HCEC 1CT (cell line): ENCODE results near the gene DYNC1H1.

Experiments
- DNase-seq: peaks from one replicate; pipeline ENCODE4 v3.0.0-alpha.2; 2017

Gene DYNC1H1

DNA sequence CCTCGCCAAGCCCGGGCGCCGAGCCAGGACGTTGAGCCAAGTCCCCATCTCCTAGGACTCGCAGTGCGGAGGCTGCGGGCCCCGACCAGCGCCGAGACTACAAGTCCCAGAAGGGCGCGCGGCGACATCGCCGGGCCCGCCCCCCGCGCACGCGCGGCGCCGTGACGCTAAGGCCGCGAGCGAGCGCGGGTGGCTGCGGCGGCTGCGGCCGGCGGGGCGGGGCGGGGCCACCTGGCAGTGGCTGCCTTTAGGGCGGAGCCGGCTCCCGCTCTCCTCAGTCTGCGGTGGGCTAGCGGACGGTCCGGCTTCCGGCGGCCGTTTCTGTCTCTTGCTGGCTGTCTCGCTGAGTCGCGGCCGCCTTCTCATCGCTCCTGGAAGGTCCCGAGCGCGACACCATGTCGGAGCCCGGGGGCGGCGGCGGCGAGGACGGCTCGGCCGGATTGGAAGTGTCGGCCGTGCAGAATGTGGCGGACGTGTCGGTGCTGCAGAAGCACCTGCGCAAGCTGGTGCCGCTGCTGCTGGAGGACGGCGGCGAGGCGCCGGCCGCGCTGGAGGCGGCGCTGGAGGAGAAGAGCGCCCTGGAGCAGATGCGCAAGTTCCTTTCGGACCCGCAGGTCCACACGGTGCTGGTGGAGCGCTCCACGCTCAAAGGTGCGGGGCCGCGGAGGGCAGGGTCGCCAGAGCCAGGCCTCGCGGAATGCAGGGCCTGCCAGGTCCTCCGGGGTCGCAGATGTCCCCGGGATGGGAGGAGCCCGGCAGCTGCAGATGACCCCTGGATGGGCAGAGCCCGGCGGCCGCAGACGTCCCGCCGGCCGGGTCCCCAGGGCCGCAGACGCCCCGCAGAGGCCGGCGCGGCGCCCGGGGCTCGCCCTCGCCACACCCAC is at the start of gene DYNC1H1:
DYNC1H1 (plus strand) TSS at position 277 of the 884 bp plus-strand sequence; CDS start at position 396, 119 bp downstream.
- DNase-seq: peak; percentile 91

- no peak for DNase-seq
Measured at GRCh38 chr14:101915871-101916815, 48.2 kb upstream of the DYNC1H1 start.

GRCh38 chr14:101916816-101917412 is 47.5 kb upstream of the DYNC1H1 start:
- DNase-seq: no peak

GRCh38 chr14:101917413-101918017 is 46.9 kb upstream of the DYNC1H1 start:
- DNase-seq: no peak

DNA sequence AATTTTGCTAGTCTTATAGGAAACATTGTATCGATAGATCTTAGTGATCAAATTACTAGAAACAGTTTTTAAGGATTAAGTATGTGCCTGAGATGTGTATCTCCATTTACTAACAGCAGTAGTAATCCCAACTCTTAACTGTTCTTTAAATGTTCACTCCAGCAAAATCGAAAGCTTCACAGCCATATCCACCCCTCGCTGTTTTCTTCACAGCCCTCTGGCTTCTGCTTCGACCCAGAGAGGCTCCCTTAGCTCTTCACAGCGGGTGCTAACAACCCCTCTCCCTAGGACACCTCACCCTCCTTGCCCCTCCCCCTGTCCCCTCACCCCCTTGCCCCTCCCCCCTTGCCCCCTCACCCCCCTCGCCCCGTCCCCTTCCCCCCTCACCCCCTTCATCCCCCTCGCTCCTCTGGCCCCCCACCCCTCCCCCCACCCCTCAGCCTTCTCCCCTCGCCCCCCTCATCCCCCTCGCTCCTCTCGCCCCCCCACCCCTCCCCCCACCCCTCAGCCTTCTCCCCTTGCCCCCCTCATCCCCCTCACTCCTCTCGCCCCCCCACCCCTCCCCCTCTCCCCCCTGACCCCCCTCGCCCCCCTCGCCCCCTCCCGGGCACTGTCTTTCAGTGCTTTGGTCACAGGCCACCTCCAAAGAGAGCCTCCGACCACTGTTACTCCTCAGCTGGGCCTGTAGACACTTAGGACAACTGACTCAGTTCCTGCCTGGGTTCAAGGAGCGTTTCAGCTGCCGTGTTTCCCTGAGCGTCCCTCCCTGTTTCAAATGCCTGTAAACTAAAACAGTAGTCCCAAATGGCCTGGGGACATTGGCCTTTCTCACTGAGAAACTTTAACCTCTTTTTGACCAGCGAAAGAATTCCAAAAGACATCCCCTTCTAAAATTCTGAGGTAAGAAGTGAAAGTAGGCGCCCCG is 46.0 kb upstream of the DYNC1H1 start:
- no peak for DNase-seq

DNA sequence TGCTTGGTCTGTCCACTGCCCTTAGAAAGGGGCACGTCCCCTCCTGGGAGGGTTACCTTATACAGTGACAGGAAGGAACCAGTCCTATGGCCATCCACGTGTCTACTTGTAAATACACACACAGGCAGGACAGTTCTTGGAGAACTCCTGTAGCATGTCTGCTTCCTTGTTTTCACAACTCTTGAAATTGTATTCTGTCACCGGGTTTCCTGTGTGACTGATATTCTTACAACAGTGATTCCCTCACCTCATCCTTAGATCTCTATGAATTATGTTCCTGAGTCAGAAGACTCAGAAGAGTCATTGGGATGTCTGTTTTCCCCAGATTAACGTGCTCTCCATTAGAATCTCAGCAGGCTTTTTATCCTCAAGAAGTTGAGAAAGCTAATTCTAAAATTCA is 44.1 kb upstream of the DYNC1H1 start:
- no peak for DNase-seq

GRCh38 chr14:101922866-101923265 is 41.5 kb upstream of the DYNC1H1 start:
- no peak for DNase-seq

DNA sequence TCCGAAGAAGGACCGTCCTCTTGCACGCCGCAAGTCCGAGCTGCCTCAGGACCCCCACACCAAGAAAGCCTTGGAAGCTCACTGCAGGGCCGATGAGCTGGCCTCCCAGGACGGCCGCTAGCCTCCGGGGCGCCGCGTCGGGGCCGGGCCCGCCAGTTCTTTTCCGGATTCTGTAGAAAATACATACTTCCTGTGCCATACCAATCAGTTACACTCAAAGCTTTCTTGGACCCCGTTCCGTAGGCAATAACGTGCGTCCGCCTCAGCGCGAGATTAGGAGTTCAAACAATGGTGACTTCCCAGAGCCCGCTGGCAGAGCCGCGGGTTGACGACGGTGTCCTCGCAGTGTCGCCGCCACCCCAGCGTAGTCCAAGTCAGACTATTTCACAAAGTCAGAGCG is 39.2 kb upstream of the DYNC1H1 start:
- no peak for DNase-seq

- no peak for DNase-seq
Measured at GRCh38 chr14:101926085-101926484, 38.3 kb upstream of the DYNC1H1 start.

- no peak for DNase-seq
Measured at GRCh38 chr14:101926620-101927019, 37.8 kb upstream of the DYNC1H1 start.

GRCh38 chr14:101927859-101928258 is 36.5 kb upstream of the DYNC1H1 start:
- DNase-seq: peak; percentile 98

GRCh38 chr14:101928415-101928841 is 35.9 kb upstream of the DYNC1H1 start:
- DNase-seq: no peak

GRCh38 chr14:101929096-101929495 is 35.3 kb upstream of the DYNC1H1 start:
- no peak for DNase-seq

DNA sequence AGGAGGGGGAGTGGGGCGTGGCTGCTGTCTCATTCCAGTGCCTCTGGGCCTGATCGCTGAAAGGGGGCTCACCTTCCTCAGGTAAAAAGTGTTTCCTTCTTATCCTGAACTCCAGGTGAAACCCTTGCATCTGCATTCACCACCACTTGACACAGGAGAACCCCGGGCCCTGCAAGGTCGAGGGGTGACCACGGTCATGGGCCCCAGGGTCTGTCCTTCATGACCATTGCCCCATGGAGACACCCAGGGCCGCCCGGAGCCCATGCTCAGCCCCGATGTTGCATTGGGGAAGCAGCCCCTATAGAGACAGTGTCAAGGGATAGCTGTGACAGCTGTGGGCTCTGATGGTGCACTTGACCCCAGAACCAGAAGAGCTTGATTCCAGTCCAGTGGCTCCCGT is 34.4 kb upstream of the DYNC1H1 start:
- DNase-seq: no peak

GRCh38 chr14:101932673-101933072 is 31.7 kb upstream of the DYNC1H1 start:
- no peak for DNase-seq

DNA sequence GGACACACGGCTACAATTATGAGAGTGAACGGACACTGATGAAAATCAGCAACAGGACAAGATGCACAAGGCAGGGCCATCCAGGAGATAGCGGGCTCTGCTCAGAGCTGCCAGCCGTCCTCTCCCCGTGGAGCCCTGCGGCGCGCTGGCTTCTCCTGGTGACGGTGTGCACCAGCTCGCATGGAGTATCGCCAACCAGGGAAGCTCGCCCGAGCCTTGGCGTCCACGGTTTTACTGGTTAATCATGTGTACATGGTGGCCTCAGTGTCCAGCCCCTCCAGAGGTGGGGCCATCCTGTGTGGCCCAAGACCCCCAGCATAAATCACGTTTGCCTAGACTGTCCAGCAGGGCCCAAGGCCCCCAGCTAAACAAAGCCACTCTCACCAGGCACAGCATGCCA is 31.2 kb upstream of the DYNC1H1 start:
- no peak for DNase-seq

DNA sequence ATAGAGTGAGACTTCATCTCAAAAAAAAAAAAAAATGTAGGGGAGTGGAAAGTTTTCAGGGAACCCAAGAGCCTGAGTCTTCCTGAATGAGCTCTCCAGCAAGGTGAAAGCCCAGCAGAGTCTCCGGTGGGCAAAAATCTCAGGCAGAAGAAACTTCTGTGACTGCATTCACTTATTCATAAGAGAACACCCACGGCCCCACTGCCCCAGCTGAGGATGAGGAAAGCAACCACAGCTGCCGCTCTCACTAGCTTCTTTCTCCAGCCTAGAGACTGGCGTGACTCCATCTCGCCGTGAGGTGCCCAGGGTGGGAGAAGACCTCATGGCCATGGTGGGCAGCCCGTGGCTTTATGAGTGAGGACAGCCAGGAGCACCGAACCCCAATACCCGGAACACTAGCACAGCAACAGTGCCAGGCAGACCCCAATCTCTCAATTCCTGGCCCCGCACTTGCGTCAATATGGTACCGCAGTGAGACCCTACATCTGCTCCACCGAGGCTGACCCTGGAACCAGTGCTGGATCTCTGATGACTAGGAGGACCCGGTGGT is 29.7 kb upstream of the DYNC1H1 start:
- no peak for DNase-seq

DNA sequence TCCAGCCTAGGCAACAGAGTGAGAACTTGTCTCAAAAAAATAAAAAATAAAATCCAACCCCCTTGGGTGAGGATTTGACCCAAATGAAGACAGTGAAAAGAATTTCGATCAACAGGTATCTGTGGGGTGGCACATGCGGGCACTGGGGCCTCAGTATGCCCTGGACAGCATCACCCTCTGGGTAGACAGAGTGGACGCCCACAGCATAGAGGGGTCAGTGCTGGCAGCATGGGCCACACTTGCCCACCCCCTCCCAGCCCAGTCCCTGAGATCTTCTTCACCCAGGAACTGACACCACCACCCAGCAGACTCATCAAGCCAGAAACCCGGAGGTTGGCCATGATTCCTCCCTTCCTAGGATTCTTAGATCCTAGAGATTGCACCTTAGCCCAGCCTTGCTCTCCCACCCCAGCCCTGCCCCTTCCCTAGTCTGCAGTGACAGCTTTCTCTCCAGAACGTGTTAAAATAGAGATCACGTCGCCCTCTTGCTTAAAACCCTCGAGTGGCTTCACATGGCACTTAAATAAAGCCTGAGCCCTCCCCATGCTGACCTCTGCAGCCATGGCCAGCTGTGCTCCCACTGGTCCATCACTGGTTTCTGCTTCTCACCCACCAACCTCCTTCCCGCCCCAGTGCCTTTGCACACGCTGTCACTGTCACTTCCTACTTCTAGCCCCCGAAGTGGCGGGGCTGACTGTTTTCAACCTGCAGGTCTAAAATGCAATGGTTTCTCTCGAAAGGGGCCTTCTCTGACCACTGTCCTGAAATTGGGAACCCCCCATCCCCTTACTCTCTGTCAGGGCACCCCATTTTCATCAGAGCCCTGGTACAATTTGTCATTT is 26.2 kb upstream of the DYNC1H1 start:
- no peak for DNase-seq

- DNase-seq: no peak
Measured at GRCh38 chr14:101939646-101940170, 24.7 kb upstream of the DYNC1H1 start.

DNA sequence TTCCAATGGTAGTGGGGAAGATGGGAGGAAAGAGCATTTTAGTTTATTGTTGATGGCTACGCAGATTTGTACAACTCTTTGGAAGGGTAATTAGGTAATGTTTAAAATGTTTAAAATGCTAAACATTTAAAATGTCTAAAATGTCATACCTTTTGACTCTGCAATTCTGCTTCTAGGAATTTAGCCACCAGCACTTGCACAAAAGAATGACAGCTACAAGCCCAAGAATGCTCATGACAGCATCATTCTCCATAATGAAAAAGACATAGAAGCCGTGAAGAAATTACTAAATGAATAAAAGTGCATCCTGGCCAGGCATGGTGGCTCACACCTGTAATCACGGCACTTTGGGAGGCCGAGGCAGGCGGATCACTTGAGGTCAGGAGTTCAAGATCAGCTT is 19.9 kb upstream of the DYNC1H1 start:
- DNase-seq: no peak
